Measurements from ENCODE around the gene WSCD2.

The WSCD2 gene

GRCh38 chr12:108270849-108271143, 141.7 kb downstream of the WSCD2 start:
- no peak for DNase-seq

- no peak for DNase-seq
Measured at GRCh38 chr12:108271951-108272872, 143.1 kb downstream of the WSCD2 start.

GRCh38 chr12:108273217-108273616, 144.1 kb downstream of the WSCD2 start:
- DNase-seq: no peak

- no peak for DNase-seq
Measured at GRCh38 chr12:108277613-108278012, 148.5 kb downstream of the WSCD2 start.

GRCh38 chr12:108282160-108282559, 153.1 kb downstream of the WSCD2 start:
- DNase-seq: no peak

- DNase-seq: no peak
Measured at GRCh38 chr12:108282676-108283075, 153.6 kb downstream of the WSCD2 start.

- no peak for DNase-seq
Measured at GRCh38 chr12:108284163-108284562, 155.1 kb downstream of the WSCD2 start.

- DNase-seq: no peak
Measured at GRCh38 chr12:108285016-108285415, 155.9 kb downstream of the WSCD2 start.

- DNase-seq: no peak
Measured at GRCh38 chr12:108287227-108287626, 158.1 kb downstream of the WSCD2 start.

GRCh38 chr12:108289350-108290161, 160.5 kb downstream of the WSCD2 start:
- no peak for DNase-seq

- DNase-seq: no peak
Measured at GRCh38 chr12:108295641-108296040, 166.6 kb downstream of the WSCD2 start.

- DNase-seq: peak; percentile 30
Measured at GRCh38 chr12:108296945-108297344, 167.9 kb downstream of the WSCD2 start.

- no peak for DNase-seq
Measured at GRCh38 chr12:108297424-108297823, 168.3 kb downstream of the WSCD2 start.

- DNase-seq: peak; percentile 66
Measured at GRCh38 chr12:108297895-108298760, 169.0 kb downstream of the WSCD2 start.

GRCh38 chr12:108298761-108299275, 169.7 kb downstream of the WSCD2 start:
- DNase-seq: no peak

GRCh38 chr12:108299516-108299915, 170.4 kb downstream of the WSCD2 start:
- no peak for DNase-seq
